ENCODE measurements around the gene PPIL1. TPM values are rescaled to one million over a fixed set of nuclear protein-coding genes. Genes with fewer than 3 reads are reported as not detected.

The PPIL1 gene
- total RNA-seq, 2 donors from 2014 or later, result 18.7 to 35.9 TPM

GRCh38 chr6:36805096-36805797, 69.4 kb downstream of the PPIL1 start:
- DNase-seq (ENCODE audit: low spot score), result no peak
- no peaks in the 10 kb centered on the region for H3K36me3 ChIP-seq
- intact Hi-C loops (cut with DNase I), result no loop called here
- H3K27me3 ChIP-seq (replicated peaks; ENCODE audit: insufficient read depth), result no peaks in the 10 kb centered on the region
- TF ChIP-seq CTCF (IDR thresholded peaks at IDR 0.05) (no peak), POLR2A (IDR thresholded peaks at IDR 0.05) (no peak), POLR2AphosphoS5 (IDR thresholded peaks at IDR 0.05) (no peak)
- 50% methylated on average over 7 of the region's 7 CpGs for WGBS
- H3K9me3 ChIP-seq, result no peaks in the 10 kb centered on the region
- H3K4me1 ChIP-seq (replicated peaks), result no peaks in the 10 kb centered on the region
- no peak overlapping the region for H3K27ac ChIP-seq
- H3K4me3 ChIP-seq, result no peak overlapping the region

Other genes starting within 250 kb of the PPIL1 start
- 100 to 1,000 TPM in 1 of 2 donors, 10 to 100 TPM in 1; 69.7 to 148 TPM for gene CDKN1A, start 196.1 kb downstream of the PPIL1 start, total RNA-seq
- gene RAB44, start 177.0 kb downstream of the PPIL1 start, total RNA-seq, result under 1 TPM; 0.14 to 0.45 TPM
- gene CPNE5, start 35.4 kb downstream of the PPIL1 start, total RNA-seq, result 10 to 100 TPM in 1 of 2 donors, 1 to 10 TPM in 1; 3.9 to 64.5 TPM
- 10 to 100 TPM; 54.9 to 96.9 TPM for gene C6orf89, start 11.1 kb upstream of the PPIL1 start, total RNA-seq
- gene PI16, start 79.9 kb upstream of the PPIL1 start, total RNA-seq, result 10 to 100 TPM in 1 of 2 donors, 1 to 10 TPM in 1; 7.9 to 18.0 TPM
- 100 to 1,000 TPM; 269 to 367 TPM for gene MTCH1, start 111.4 kb upstream of the PPIL1 start, total RNA-seq
- 10 to 100 TPM in 1 of 2 donors, 1 to 10 TPM in 1; 3.4 to 17.9 TPM for gene FGD2, start 130.9 kb upstream of the PPIL1 start, total RNA-seq